Kidney epithelial cell (primary cell): ENCODE data around the gene LRTM1. TPM values are rescaled to one million over a fixed set of nuclear protein-coding genes. Genes with fewer than 3 reads are reported as not detected.

Source experiments
- DNase-seq: peaks from one replicate; pipeline ENCODE4 v3.0.0-alpha.2; 2010; ENCODE audit warnings: low read depth
- H3K27me3 ChIP-seq: 2 replicates; pipeline ENCODE4 v1.6.0; 2011; ENCODE audit warnings: low read length; ENCODE audit not compliant: control insufficient read depth, insufficient read depth
- H3K36me3 ChIP-seq: 2 replicates; pipeline ENCODE4 v1.5.1; 2011; ENCODE audit warnings: low read length; ENCODE audit not compliant: control insufficient read depth, insufficient read depth
- H3K4me3 ChIP-seq: 2 replicates; pipeline ENCODE4 v1.5.1; 2011; ENCODE audit warnings: low read depth, mild to moderate bottlenecking, control low read depth, low read length
- CTCF ChIP-seq: IDR thresholded peaks from 2 replicates; pipeline ENCODE4 v1.5.1; 2011; ENCODE audit warnings: mild to moderate bottlenecking, moderate library complexity, low read length, control low read depth, inconsistent platforms; ENCODE audit not compliant: insufficient read depth, poor library complexity, severe bottlenecking
- total RNA-seq: library from RNA; depleted of rRNA; stranded (reverse); fragments of >200 nt; gene quantifications from 2 replicates; pipeline ENCODE4 v1.2.3, GENCODE V29; 2015

The LRTM1 gene
- total RNA-seq, 1 donor from 2014 or later: not detected

DNA sequence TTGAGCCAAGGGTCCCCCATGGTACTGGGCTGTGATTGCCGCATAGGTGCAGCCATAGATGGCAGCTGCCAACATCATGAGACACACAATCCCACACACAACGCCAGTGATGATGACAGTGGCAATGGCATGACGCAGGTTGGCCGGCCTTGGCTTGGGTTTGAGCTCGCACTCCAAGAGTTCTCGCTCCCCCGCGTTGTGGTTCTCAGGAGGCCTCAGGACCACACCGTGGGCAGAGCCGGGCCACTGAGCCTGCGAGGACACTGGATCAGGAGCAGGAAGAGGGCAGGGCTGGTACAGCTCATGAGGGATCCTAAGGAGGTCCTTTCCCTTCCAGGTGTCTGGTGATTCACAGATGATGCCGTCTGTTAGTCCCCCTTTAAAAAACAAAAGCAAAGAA lies 9.3 kb downstream of the LRTM1 start:
- Histone ChIP-seq H3K36me3 (no peaks in the 10 kb centered on the region), H3K4me3 (no peak overlapping the region), H3K27me3 (no peaks in the 10 kb centered on the region)
- no peak for DNase-seq
- no peak for TF ChIP-seq CTCF

GRCh38 chr3:54917862-54918261 lies 10.0 kb downstream of the LRTM1 start:
- H3K4me3 ChIP-seq: no peak overlapping the region
- DNase-seq: no peak
- no peaks in the 10 kb centered on the region for H3K36me3 ChIP-seq
- TF ChIP-seq CTCF: no peak
- H3K27me3 ChIP-seq: no peaks in the 10 kb centered on the region

DNA sequence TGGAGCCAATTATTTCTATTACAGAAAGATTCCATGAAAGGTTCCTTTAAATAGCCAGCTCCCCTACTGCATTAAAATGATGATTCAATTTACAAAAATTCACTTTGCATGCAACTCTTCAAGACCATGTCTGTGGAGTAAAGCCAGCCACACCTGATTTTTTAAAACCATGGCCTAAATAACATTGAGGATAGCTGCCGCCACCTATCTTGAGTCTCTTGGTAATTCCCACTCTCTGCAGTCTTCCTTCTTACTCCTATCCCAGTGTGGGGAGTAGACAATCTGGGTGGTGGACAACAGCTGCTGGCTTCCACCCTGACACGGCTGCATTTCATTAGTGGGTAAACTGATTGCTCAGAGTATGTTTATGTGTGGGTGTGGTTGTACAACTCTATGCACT lies 10.7 kb downstream of the LRTM1 start:
- Histone ChIP-seq H3K36me3 (no peaks in the 10 kb centered on the region), H3K27me3 (no peaks in the 10 kb centered on the region), H3K4me3 (no peak overlapping the region)
- no peak for TF ChIP-seq CTCF
- no peak for DNase-seq

GRCh38 chr3:54916732-54917131 lies 11.1 kb downstream of the LRTM1 start:
- DNase-seq: no peak
- no peak for TF ChIP-seq CTCF

GRCh38 chr3:54915976-54916375 lies 11.9 kb downstream of the LRTM1 start:
- TF ChIP-seq CTCF: no peak
- no peaks in the 10 kb centered on the region for H3K36me3 ChIP-seq
- H3K4me3 ChIP-seq: no peak overlapping the region
- no peaks in the 10 kb centered on the region for H3K27me3 ChIP-seq
- no peak for DNase-seq

More at GRCh38 chr3:54916732-54917131, 11.1 kb downstream of the LRTM1 start:
- Histone ChIP-seq H3K36me3 (no peaks in the 10 kb centered on the region), H3K27me3 (no peaks in the 10 kb centered on the region), H3K4me3 (no peak overlapping the region)

- TF ChIP-seq CTCF: no peak
- Histone ChIP-seq H3K36me3 (no peaks in the 10 kb centered on the region), H3K27me3 (no peaks in the 10 kb centered on the region), H3K4me3 (no peak overlapping the region)
- no peak for DNase-seq
Measured at GRCh38 chr3:54915181-54915580, 12.7 kb downstream of the LRTM1 start.
